ENCODE results near the gene NRTN. TPM values are rescaled to one million over a fixed set of nuclear protein-coding genes. Genes with fewer than 3 reads are reported as not detected.

The NRTN gene
- total and polyA plus RNA-seq, 2 donors (not counting 3 experiments of a cell fraction or from before 2014, with no cell fraction given) = 0.41 TPM; not detected in 1

DNA sequence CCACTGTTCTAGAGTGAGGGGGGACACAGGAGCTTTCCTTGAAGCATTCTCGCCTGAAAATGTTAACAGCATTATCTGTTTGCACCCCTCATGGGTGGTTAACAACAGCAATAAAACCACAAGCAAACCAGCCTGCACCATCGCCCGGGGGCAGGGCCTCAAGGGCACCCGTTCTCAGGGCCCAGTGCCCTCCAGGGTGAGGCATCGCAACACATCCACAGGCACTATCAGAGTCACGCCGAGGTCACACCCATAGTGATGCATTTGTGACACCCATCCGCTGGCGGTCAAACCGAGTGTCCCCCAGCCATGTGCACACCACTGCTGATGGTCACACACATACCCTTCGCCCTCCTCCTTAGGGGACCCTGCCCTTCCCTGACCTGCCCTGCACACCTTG, 60.9 kb downstream of the NRTN start:
- H3K4me1 ChIP-seq (ENCODE audit: control insufficient read depth, extremely low read depth, insufficient read depth, low read length) = no peaks in the 10 kb centered on the region
- ChIA-PET POLR2A (no interaction called here), CTCF (no interaction called here)
- no peak overlapping the region for H2AFZ ChIP-seq (ENCODE audit: low read depth, low read length)
- dilution Hi-C loops (cut with MboI; ENCODE audit: extremely low pct_ligation_motif_present, low sequenced_read_pairs) (no loop called here), intact Hi-C loops (cut with micrococcal nuclease) (no loop called here)
- H4K20me1 ChIP-seq (replicated peaks; ENCODE audit: control insufficient read depth, extremely low read depth, insufficient read depth, low read length) = no peaks in the 10 kb centered on the region
- H3K9me3 ChIP-seq (replicated peaks; ENCODE audit: control insufficient read depth, insufficient read depth, low read length) = no peaks in the 10 kb centered on the region
- no peak overlapping the region for H3K9ac ChIP-seq (replicated peaks; ENCODE audit: extremely low read depth, insufficient read depth, low read length)
- no peak overlapping the region for H3K4me2 ChIP-seq (ENCODE audit: insufficient read depth, low read length)
- H3K4me3 ChIP-seq (replicated peaks in 1 of 3; ENCODE audit: insufficient read depth in 1 of 3, low read depth in 1 of 3, low read length in 3 of 3) = no peak overlapping the region
- no peaks in the 10 kb centered on the region for H3K79me2 ChIP-seq (ENCODE audit: control insufficient read depth, insufficient read depth, low read length)
- DNase-seq (ENCODE audit: low read depth, low spot score) (no peak), FAIRE-seq (no peak)
- H3K9me1 ChIP-seq (replicated peaks; ENCODE audit: control insufficient read depth, extremely low read depth, insufficient read depth, low read length) = no peaks in the 10 kb centered on the region
- H3K36me3 ChIP-seq (ENCODE audit: control insufficient read depth in 2 of 2, extremely low read depth in 1 of 2, insufficient read depth in 2 of 2, low read length in 2 of 2) = no peaks in the 10 kb centered on the region
- H3K27me3 ChIP-seq (ENCODE audit: control insufficient read depth in 2 of 2, insufficient read depth in 2 of 2, low read length in 2 of 2) = no peaks in the 10 kb centered on the region
- TF ChIP-seq, protein P1, sequence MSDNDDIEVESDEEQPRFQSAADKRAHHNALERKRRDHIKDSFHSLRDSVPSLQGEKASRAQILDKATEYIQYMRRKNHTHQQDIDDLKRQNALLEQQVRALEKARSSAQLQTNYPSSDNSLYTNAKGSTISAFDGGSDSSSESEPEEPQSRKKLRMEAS (IDR thresholded peaks at IDR 0.05; ENCODE audit: insufficient read depth, insufficient read length) = no peak
- TF ChIP-seq MYC (IDR thresholded peaks at IDR 0.05; ENCODE audit: low read depth, low read length) = no peak
- TF ChIP-seq, protein P2, sequence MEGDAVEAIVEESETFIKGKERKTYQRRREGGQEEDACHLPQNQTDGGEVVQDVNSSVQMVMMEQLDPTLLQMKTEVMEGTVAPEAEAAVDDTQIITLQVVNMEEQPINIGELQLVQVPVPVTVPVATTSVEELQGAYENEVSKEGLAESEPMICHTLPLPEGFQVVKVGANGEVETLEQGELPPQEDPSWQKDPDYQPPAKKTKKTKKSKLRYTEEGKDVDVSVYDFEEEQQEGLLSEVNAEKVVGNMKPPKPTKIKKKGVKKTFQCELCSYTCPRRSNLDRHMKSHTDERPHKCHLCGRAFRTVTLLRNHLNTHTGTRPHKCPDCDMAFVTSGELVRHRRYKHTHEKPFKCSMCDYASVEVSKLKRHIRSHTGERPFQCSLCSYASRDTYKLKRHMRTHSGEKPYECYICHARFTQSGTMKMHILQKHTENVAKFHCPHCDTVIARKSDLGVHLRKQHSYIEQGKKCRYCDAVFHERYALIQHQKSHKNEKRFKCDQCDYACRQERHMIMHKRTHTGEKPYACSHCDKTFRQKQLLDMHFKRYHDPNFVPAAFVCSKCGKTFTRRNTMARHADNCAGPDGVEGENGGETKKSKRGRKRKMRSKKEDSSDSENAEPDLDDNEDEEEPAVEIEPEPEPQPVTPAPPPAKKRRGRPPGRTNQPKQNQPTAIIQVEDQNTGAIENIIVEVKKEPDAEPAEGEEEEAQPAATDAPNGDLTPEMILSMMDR (IDR thresholded peaks at IDR 0.05; ENCODE audit: extremely low read depth in 1 of 2, insufficient read depth in 1 of 2, low read depth in 1 of 2, low read length in 2 of 2) = no peak
- no peak for TF ChIP-seq FOS (IDR thresholded peaks at IDR 0.05; ENCODE audit: borderline replicate concordance, insufficient read depth, low read length)
- no peak for TF ChIP-seq POLR2AphosphoS5 (IDR thresholded peaks at IDR 0.05; ENCODE audit: insufficient read depth, low read depth, low read length)
- no peak for TF ChIP-seq POLR2A (IDR thresholded peaks at IDR 0.05; ENCODE audit: low read depth, low read length)
- TF ChIP-seq JUN (IDR thresholded peaks at IDR 0.05; ENCODE audit: borderline replicate concordance, insufficient read depth, insufficient read length, low read depth) = no peak
- no peak for TF ChIP-seq GATA2 (IDR thresholded peaks at IDR 0.05; ENCODE audit: insufficient read depth, insufficient read length, low read depth, low read length)
- no peak for TF ChIP-seq EZH2 (IDR thresholded peaks at IDR 0.05; ENCODE audit: borderline replicate concordance, low read depth, low read length, severe bottlenecking)
- no TSS peak for BruUV-seq (replicated peaks)
- no peak overlapping the region for H3K27ac ChIP-seq (ENCODE audit: insufficient read depth, low read depth, low read length)

All from endothelial cell of umbilical vein (primary cell).